ENCODE data around the gene MYF6.

Gene MYF6

GRCh38 chr12:80756875-80757274 is 49.4 kb downstream of the MYF6 start:
- Histone ChIP-seq H3K9me3 (ENCODE audit: control insufficient read depth, low read length) (no peaks in the 10 kb centered on the region), H3K4me3 (ENCODE audit: extremely low read depth, insufficient read depth, low read length, poor library complexity, severe bottlenecking) (no peak overlapping the region), H3K36me3 (ENCODE audit: control insufficient read depth, insufficient read depth, low read length) (no peaks in the 10 kb centered on the region), H3K4me1 (ENCODE audit: control insufficient read depth, insufficient read depth, low read length, poor library complexity, severe bottlenecking) (no peaks in the 10 kb centered on the region), H3K27ac (ENCODE audit: low read depth, low read length, severe bottlenecking) (no peak overlapping the region)
- no CpG with 5 or more reads among the region's 1 CpG for WGBS, 2 experiments (ENCODE audit: insufficient coverage in 2 of 2)
